ENCODE data around the gene TP53INP2. TPM values are rescaled to one million over a fixed set of nuclear protein-coding genes. Genes with fewer than 3 reads are reported as not detected.

The TP53INP2 gene
- total and polyA plus RNA-seq, 2 of the 13 experiments (the other 11 are each of a cell fraction or from before 2014, with no cell fraction given), result 5.2 to 18.8 TPM

GRCh38 chr20:34706302-34706875, 2.2 kb downstream of the TP53INP2 start (continued):
- 0 out of 2 replicates have a peak, but pooled peaks have one; percentile 33 for TF ChIP-seq BRF2 (CRISPR knock-in tag; IDR thresholded peaks at IDR 0.05)
- TF ChIP-seq PAF1 (CRISPR knock-in tag; IDR thresholded peaks at IDR 0.05), result no peak; the same call in 1 of the 2 replicates
- 0 out of 2 replicates have a peak, but pooled peaks have one; percentile 18 for TF ChIP-seq SNAPC2 (CRISPR knock-in tag; IDR thresholded peaks at IDR 0.05)
- TF ChIP-seq ZNF615 (CRISPR knock-in tag; IDR thresholded peaks at IDR 0.05; ENCODE audit: borderline replicate concordance), result peak; percentile 67; the same call in 1 of the 2 replicates
- peak; percentile 69; the same call in 1 of the 2 replicates for TF ChIP-seq GLI4 (CRISPR knock-in tag; IDR thresholded peaks at IDR 0.05; ENCODE audit: borderline replicate concordance)
- peak; percentile 77; the same call in 1 of the 2 replicates for TF ChIP-seq DMTF1 (CRISPR knock-in tag; IDR thresholded peaks at IDR 0.05)
- TF ChIP-seq ZNF30 (CRISPR knock-in tag; IDR thresholded peaks at IDR 0.05), result no peak
- no peak for TF ChIP-seq HES4 (CRISPR knock-in tag; IDR thresholded peaks at IDR 0.05; ENCODE audit: borderline replicate concordance)
- TF ChIP-seq TARDBP (CRISPR knock-in tag; IDR thresholded peaks at IDR 0.05), result no peak
- no peak for TF ChIP-seq PAWR (CRISPR knock-in tag; IDR thresholded peaks at IDR 0.05; ENCODE audit: borderline replicate concordance)
- TF ChIP-seq ZNF547 (CRISPR knock-in tag; IDR thresholded peaks at IDR 0.05), result peak; percentile 82; the same call in 1 of the 2 replicates
- TF ChIP-seq ZNF121 (CRISPR knock-in tag; IDR thresholded peaks at IDR 0.05), result no peak
- TF ChIP-seq ELK4 (CRISPR knock-in tag; IDR thresholded peaks at IDR 0.05; ENCODE audit: borderline replicate concordance), result no peak
- 0 out of 2 replicates have a peak, but pooled peaks have one; percentile 14 for TF ChIP-seq CHD2 (IDR thresholded peaks at IDR 0.05; ENCODE audit: low read depth, low read length)
- TF ChIP-seq ZNF816 (CRISPR knock-in tag; IDR thresholded peaks at IDR 0.05; ENCODE audit: borderline replicate concordance), result no peak
- TF ChIP-seq IKZF4 (CRISPR knock-in tag; IDR thresholded peaks at IDR 0.05; ENCODE audit: borderline replicate concordance, low read depth, not compliant biosample characterization), result peak; percentile 21
- TF ChIP-seq ZBTB25 (CRISPR knock-in tag; IDR thresholded peaks at IDR 0.05), result no peak
